Left renal pelvis (tissue), 4 donors: Measurements from ENCODE around the gene RNF25. TPM values are rescaled to one million over a fixed set of nuclear protein-coding genes. Genes with fewer than 3 reads are reported as not detected.

Source experiments
- DNase-seq, 4 donors: peaks; one replicate each; pipeline ENCODE4 v3.0.0-alpha.2; 2013; ENCODE audit warnings: low read depth in 4 of 4, low spot score in 3 of 4
- polyA plus RNA-seq, 4 donors: library from polyadenylated mRNA; unstranded; fragments of 120-200 nt; gene quantifications; one replicate each; pipeline ENCODE4 v1.2.1, GENCODE V29; 2013; ENCODE audit not compliant: insufficient read length in 4 of 4

RNF25 gene
- polyA plus RNA-seq, 4 donors = 43.0 to 50.2 (median 44.5) TPM

GRCh38 chr2:218631837-218632236, 40.0 kb downstream of the RNF25 start:
- no peak for DNase-seq

GRCh38 chr2:218627939-218628338, 43.9 kb downstream of the RNF25 start:
- no peak for DNase-seq

- DNase-seq = no peak
Measured at GRCh38 chr2:218626369-218626768, 45.4 kb downstream of the RNF25 start.

- no peak for DNase-seq
Measured at GRCh38 chr2:218623366-218623705, 48.5 kb downstream of the RNF25 start.

- no peak for DNase-seq
Measured at GRCh38 chr2:218622606-218623365, 49.0 kb downstream of the RNF25 start.

GRCh38 chr2:218621007-218621406, 50.8 kb downstream of the RNF25 start:
- no peak for DNase-seq

GRCh38 chr2:218618102-218618860, 53.5 kb downstream of the RNF25 start:
- no peak for DNase-seq

GRCh38 chr2:218615868-218616315, 55.9 kb downstream of the RNF25 start:
- no peak for DNase-seq

Other genes with a start within 250 kb of the RNF25 start
- 10 to 100 TPM; 13.8 to 18.6 (median 17.3) TPM for gene USP37, start 103.7 kb downstream of the RNF25 start, polyA plus RNA-seq
- 10 to 100 TPM; 44.2 to 62.8 (median 51.5) TPM for gene CNOT9, start 103.2 kb downstream of the RNF25 start, polyA plus RNA-seq
- 10 to 100 TPM in 2 of 4 donors, 1 to 10 TPM in 2; 7.4 to 11.8 (median 8.7) TPM for gene PLCD4, start 64.1 kb downstream of the RNF25 start, polyA plus RNA-seq
- 10 to 100 TPM; 15.9 to 23.9 (median 18.6) TPM for gene ZNF142, start 12.4 kb downstream of the RNF25 start, polyA plus RNA-seq
- gene BCS1L, start 12.3 kb downstream of the RNF25 start, polyA plus RNA-seq = 10 to 100 TPM; 36.4 to 60.4 (median 47.9) TPM
- gene STK36, start 84 bp upstream of the RNF25 start, polyA plus RNA-seq = 100 to 1,000 TPM in 1 of 4 donors, 10 to 100 TPM in 3; 61.2 to 119 (median 68.6) TPM
- 10 to 100 TPM; 18.9 to 42.3 (median 34.7) TPM for gene TTLL4, start 38.8 kb upstream of the RNF25 start, polyA plus RNA-seq
- gene CYP27A1, start 110.1 kb upstream of the RNF25 start, polyA plus RNA-seq = 10 to 100 TPM; 10.6 to 52.6 (median 42.3) TPM
- not detected for gene PRKAG3, start 159.8 kb upstream of the RNF25 start, polyA plus RNA-seq
- gene WNT6, start 187.8 kb upstream of the RNF25 start, polyA plus RNA-seq = 1 to 10 TPM in 1 of 4 donors, under 1 TPM in 3; 0.20 to 1.9 (median 0.43) TPM
- gene WNT10A, start 208.8 kb upstream of the RNF25 start, polyA plus RNA-seq = 1 to 10 TPM in 2 of 4 donors, under 1 TPM in 2; 0.08 to 1.5 (median 0.96) TPM